Activated CD4-positive, alpha-beta memory T cell treated with anti-CD3 and anti-CD28 coated beads for 36 hours (primary cell): ENCODE measurements around the gene ANTXR2. TPM values are rescaled to one million over a fixed set of nuclear protein-coding genes. Genes with fewer than 3 reads are reported as not detected.
A peak's percentile ranks its signal among the peaks of the same experiment; 100 is the strongest.

Source experiments
- CTCF ChIA-PET: fragments of 350-600 bp; sonication (Branson Sonifier 250); formaldehyde crosslinking; loops from one replicate; lab custom pipeline; 2021; ENCODE audit warnings: antibody characterized with exemption, inconsistent platforms; lab: Charles Lee
- POLR2A ChIA-PET: fragments of 350-600 bp; sonication (Branson Sonifier 250); formaldehyde crosslinking; loops from one replicate; lab custom pipeline; 2021; ENCODE audit warnings: antibody characterized with exemption; lab: Charles Lee
- DNase-seq: peaks from one replicate; pipeline ENCODE4 v3.0.0-alpha.2; 2020
- H3K27ac Mint-ChIP-seq: one replicate; pipeline ENCODE4 v1.8.0; 2021; ENCODE audit warnings: mixed read lengths
- H3K27me3 Mint-ChIP-seq: one replicate; pipeline ENCODE4 v1.8.0; 2021; ENCODE audit warnings: mixed read lengths
- H3K36me3 Mint-ChIP-seq: one replicate; pipeline ENCODE4 v1.8.0; 2021; ENCODE audit warnings: mixed read lengths
- H3K4me1 Mint-ChIP-seq: one replicate; pipeline ENCODE4 v1.8.0; 2021; ENCODE audit warnings: low read depth, mixed read lengths
- H3K4me3 Mint-ChIP-seq: one replicate; pipeline ENCODE4 v1.8.0; 2021; ENCODE audit warnings: mild to moderate bottlenecking, mixed read lengths
- H3K9me3 Mint-ChIP-seq: one replicate; pipeline ENCODE4 v1.8.0; 2021; ENCODE audit warnings: mixed read lengths
- intact Hi-C: fragments of 100-400 bp; cut with micrococcal nuclease; formaldehyde crosslinking; loops from one replicate; pipeline ENCODE4 v1.15.1; 2023
- total RNA-seq, 2 experiments: library from RNA; stranded (reverse); gene quantifications; one replicate each; pipeline ENCODE4 v1.2.3, GENCODE V29; 2021

The ANTXR2 gene
- total RNA-seq, 2 experiments from 2014 or later = 12.6 to 14.4 TPM

DNA sequence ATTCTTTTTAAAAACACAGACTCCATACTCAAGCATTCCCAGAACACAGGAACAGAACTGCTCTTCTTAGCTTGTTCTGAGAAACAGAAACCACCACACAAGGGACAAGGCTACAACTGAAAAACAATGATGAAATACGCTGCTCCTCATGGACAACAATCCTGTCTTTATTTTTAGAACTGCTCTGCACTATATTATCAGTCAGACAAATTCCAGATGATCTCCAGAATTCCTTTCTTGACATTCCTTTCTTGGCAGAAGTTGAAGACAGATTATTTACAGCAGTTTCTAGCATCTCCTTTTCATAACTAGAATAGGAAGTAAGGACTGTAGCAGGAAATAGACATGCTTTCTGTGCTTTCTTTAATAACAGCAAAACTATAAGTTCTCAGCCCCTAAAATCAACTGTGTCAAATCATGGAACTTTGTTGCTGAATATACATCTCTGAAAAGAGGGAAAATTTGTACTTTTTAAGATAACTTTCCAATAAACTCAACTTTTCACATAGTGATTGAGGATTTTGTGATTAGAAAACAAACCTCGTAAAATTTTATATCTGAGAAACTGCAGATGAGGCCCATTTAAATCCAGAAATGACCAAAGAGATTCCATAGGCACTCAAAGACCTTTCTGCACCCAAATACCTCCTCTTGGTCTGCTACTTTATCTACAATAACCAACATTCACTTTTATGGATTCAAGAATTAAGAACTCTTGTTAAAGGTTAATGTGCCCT lies 35.9 kb downstream of the ANTXR2 start:
- Mint-ChIP-seq H3K4me1 (peaks cover 54% of the 10 kb centered on the region), H3K27ac (peak overlapping the region; percentile 89), H3K9me3 (no peaks in the 10 kb centered on the region), H3K36me3 (peaks cover 16% of the 10 kb centered on the region), H3K27me3 (no peaks in the 10 kb centered on the region), H3K4me3 (peak overlapping the region; percentile 58)
- POLR2A ChIA-PET = no interaction called here
- no peak for DNase-seq
- CTCF ChIA-PET = interaction anchor here (0.6 to 0.9 kb wide), 2 partner anchors 165 to 1085 kb away, joined by 3 read pairs; no protein-coding TSS in a partner anchor
- intact Hi-C loops = loop anchor here (1.0 to 2.0 kb wide), 2 partner anchors 21 to 34 kb away; no protein-coding TSS in a partner anchor

- Mint-ChIP-seq H3K4me1 (peaks cover 52% of the 10 kb centered on the region), H3K36me3 (peaks cover 12% of the 10 kb centered on the region), H3K4me3 (no peak overlapping the region), H3K9me3 (no peaks in the 10 kb centered on the region), H3K27ac (peak overlapping the region; percentile 89), H3K27me3 (no peaks in the 10 kb centered on the region)
- CTCF ChIA-PET = interaction anchor here (0.9 to 1.3 kb wide), 4 partner anchors 11 to 166 kb away, joined by 3 to 6 read pairs (median 3); no protein-coding TSS in a partner anchor
- DNase-seq = no peak
- POLR2A ChIA-PET = interaction anchor here (1.0 kb wide), 1 partner anchor 36 kb away, joined by 6 read pairs; the partner anchor contains the start of gene ANTXR2
- intact Hi-C loops = loop anchor here (1.0 to 2.0 kb wide), 2 partner anchors 22 to 34 kb away; no protein-coding TSS in a partner anchor
These were observed 36.7 kb downstream of the ANTXR2 start for GRCh38 chr4:80036306-80036705.

DNA sequence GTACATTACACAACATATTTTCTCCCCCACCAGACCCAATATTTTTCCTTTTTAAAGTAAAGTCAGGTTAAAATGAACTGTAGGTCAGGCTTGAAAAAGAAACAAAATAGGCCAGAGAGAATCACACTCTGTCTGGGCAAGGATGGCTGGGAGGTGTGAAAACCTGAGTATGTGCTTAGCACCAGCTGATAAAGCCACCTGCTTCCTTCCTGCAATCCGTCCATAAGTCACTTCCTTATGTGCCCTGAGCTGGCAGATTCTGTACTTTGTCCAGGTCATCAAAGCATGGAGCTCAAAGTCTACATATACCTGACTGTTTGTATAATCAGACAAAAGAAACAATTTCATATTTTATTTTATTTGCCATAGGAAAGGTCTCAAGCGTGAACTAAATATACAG lies 37.7 kb downstream of the ANTXR2 start:
- Mint-ChIP-seq H3K36me3 (peaks cover 18% of the 10 kb centered on the region), H3K4me1 (peaks cover 54% of the 10 kb centered on the region), H3K4me3 (no peak overlapping the region), H3K9me3 (no peaks in the 10 kb centered on the region), H3K27me3 (no peaks in the 10 kb centered on the region), H3K27ac (peak overlapping the region; percentile 35)
- CTCF ChIA-PET = interaction anchor here (0.9 to 1.3 kb wide), 4 partner anchors 10 to 148 kb away, joined by 3 to 6 read pairs (median 3); no protein-coding TSS in a partner anchor
- peak; percentile 33 for DNase-seq
- intact Hi-C loops = no loop called here
- POLR2A ChIA-PET = interaction anchor here (1.0 kb wide), 1 partner anchor 37 kb away, joined by 6 read pairs; the partner anchor contains the start of gene ANTXR2

GRCh38 chr4:80033581-80033980 lies 39.4 kb downstream of the ANTXR2 start:
- no peaks in the 10 kb centered on the region for H3K27me3 Mint-ChIP-seq
- intact Hi-C loops = no loop called here
- CTCF ChIA-PET = interaction anchor here (1.1 to 1.4 kb wide), 2 partner anchors 14 to 24 kb away, joined by 3 to 5 read pairs; no protein-coding TSS in a partner anchor

DNA sequence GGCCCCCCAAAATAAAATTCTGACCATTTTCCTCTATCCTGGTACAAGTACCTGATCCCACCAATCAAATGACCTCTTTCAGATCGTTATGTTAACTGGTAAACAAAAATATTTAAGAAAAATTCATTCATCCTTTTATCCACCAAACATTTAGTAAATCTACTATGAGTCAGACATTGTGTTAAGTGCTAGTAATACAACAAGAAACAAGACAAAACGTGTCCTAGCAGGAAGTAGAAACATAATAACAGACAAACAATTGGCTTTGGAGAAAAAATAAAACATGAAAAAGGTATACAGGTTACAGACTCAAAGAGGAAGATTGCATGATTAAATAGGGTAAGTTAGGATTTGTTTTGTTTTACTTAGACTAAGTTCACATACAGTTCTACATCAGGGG lies 43.7 kb downstream of the ANTXR2 start:
- H3K9me3 Mint-ChIP-seq = no peaks in the 10 kb centered on the region
- H3K36me3 Mint-ChIP-seq = peaks cover 19% of the 10 kb centered on the region
- peaks cover 18% of the 10 kb centered on the region for H3K4me1 Mint-ChIP-seq
- no peaks in the 10 kb centered on the region for H3K27me3 Mint-ChIP-seq
- DNase-seq = no peak
- no peak overlapping the region for H3K27ac Mint-ChIP-seq
- intact Hi-C loops = no loop called here
- POLR2A ChIA-PET = no interaction called here
- no peak overlapping the region for H3K4me3 Mint-ChIP-seq
- CTCF ChIA-PET = no interaction called here

More at GRCh38 chr4:80033581-80033980, 39.4 kb downstream of the ANTXR2 start:
- DNase-seq = no peak
- POLR2A ChIA-PET = no interaction called here
- Mint-ChIP-seq H3K9me3 (no peaks in the 10 kb centered on the region), H3K36me3 (peaks cover 13% of the 10 kb centered on the region), H3K4me3 (no peak overlapping the region), H3K27ac (no peak overlapping the region), H3K4me1 (peaks cover 42% of the 10 kb centered on the region)

DNA sequence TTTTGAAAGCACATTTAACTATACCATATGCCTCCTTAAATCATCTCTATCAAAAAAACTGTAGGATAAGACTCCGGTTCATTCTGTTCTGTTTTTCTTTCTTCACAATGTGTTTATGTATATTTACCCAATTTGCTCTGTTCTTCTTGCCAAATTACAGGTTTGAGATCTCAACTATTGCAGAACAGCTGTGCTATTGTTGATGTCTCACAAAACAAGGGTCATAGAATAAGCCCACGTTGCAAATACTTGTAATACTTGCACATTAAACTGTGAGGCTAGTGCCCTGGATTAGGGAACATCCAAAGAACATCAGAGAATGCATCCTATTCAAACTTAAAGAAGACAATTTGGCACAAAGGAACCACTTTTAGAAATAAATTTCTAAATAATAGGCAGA lies 45.4 kb downstream of the ANTXR2 start:
- CTCF ChIA-PET = no interaction called here
- intact Hi-C loops = no loop called here
- Mint-ChIP-seq H3K36me3 (peaks cover 20% of the 10 kb centered on the region), H3K27me3 (no peaks in the 10 kb centered on the region), H3K9me3 (no peaks in the 10 kb centered on the region), H3K4me3 (no peak overlapping the region), H3K4me1 (peaks cover 17% of the 10 kb centered on the region), H3K27ac (no peak overlapping the region)
- DNase-seq = no peak
- POLR2A ChIA-PET = no interaction called here

DNA sequence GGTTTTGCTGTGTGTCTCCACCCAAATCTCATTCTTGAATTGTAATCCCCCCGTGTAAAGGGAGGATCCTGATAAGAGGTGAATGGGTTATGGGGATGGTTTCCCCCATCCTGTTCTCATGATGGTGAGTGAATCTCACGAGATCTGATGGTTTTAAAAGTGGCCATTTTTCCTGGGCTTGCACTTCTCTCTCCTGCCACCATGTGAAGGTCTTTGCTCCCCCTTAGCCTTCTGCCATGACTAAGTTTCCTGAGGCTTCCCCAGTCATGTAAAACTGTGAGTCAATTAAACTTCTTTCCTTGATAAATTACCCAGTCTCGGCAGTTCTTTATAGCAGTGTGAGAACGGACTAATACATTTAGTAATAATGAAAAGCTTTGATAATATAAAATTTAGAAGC lies 46.9 kb downstream of the ANTXR2 start:
- POLR2A ChIA-PET = no interaction called here
- H3K4me1 Mint-ChIP-seq = peaks cover 21% of the 10 kb centered on the region
- no peak overlapping the region for H3K4me3 Mint-ChIP-seq
- no peaks in the 10 kb centered on the region for H3K9me3 Mint-ChIP-seq
- CTCF ChIA-PET = interaction anchor here (1.4 kb wide), 1 partner anchor 190 kb away, joined by 4 read pairs; no protein-coding TSS in a partner anchor
- DNase-seq = no peak
- H3K36me3 Mint-ChIP-seq = peaks cover 20% of the 10 kb centered on the region
- H3K27me3 Mint-ChIP-seq = no peaks in the 10 kb centered on the region
- no peak overlapping the region for H3K27ac Mint-ChIP-seq
- intact Hi-C loops = no loop called here

- H3K27me3 Mint-ChIP-seq = no peaks in the 10 kb centered on the region
- no peak for DNase-seq
- intact Hi-C loops = no loop called here
- H3K4me1 Mint-ChIP-seq = peaks cover 18% of the 10 kb centered on the region
- H3K36me3 Mint-ChIP-seq = peaks cover 14% of the 10 kb centered on the region
- ChIA-PET POLR2A (no interaction called here), CTCF (no interaction called here)
- H3K27ac Mint-ChIP-seq = no peak overlapping the region
- H3K4me3 Mint-ChIP-seq = no peak overlapping the region
- H3K9me3 Mint-ChIP-seq = no peaks in the 10 kb centered on the region
These were observed 48.7 kb downstream of the ANTXR2 start for GRCh38 chr4:80024335-80024734.

GRCh38 chr4:80022282-80022681 lies 50.7 kb downstream of the ANTXR2 start:
- Mint-ChIP-seq H3K27ac (no peak overlapping the region), H3K9me3 (no peaks in the 10 kb centered on the region), H3K36me3 (peaks cover 17% of the 10 kb centered on the region), H3K4me1 (peaks cover 18% of the 10 kb centered on the region), H3K27me3 (no peaks in the 10 kb centered on the region), H3K4me3 (no peak overlapping the region)
- POLR2A ChIA-PET = interaction anchor here (1.5 kb wide), 1 partner anchor 12 kb away, joined by 3 read pairs; no protein-coding TSS in a partner anchor
- DNase-seq = no peak
- CTCF ChIA-PET = interaction anchor here (1.6 kb wide), 1 partner anchor 180 kb away, joined by 4 read pairs; no protein-coding TSS in a partner anchor
- intact Hi-C loops = no loop called here

GRCh38 chr4:80017125-80017854 lies 55.7 kb downstream of the ANTXR2 start:
- peak; percentile 16 for DNase-seq
- Mint-ChIP-seq H3K4me1 (peaks cover 4% of the 10 kb centered on the region), H3K36me3 (peaks cover 5% of the 10 kb centered on the region), H3K4me3 (no peak overlapping the region), H3K27me3 (no peaks in the 10 kb centered on the region), H3K27ac (no peak overlapping the region), H3K9me3 (no peaks in the 10 kb centered on the region)
- intact Hi-C loops = loop anchor here (1.0 kb wide), 2 partner anchors 9 to 41 kb away; no protein-coding TSS in a partner anchor
- POLR2A ChIA-PET = interaction anchor here (0.9 to 1.5 kb wide), 3 partner anchors 10 to 155 kb away, joined by 3 to 6 read pairs (median 5); partner anchors contain the start of gene ANTXR2
- CTCF ChIA-PET = interaction anchor here (0.7 to 1.7 kb wide), 5 partner anchors 10 to 166 kb away, joined by 3 to 6 read pairs (median 4); no protein-coding TSS in a partner anchor

- no peaks in the 10 kb centered on the region for H3K27me3 Mint-ChIP-seq
- DNase-seq = no peak
- intact Hi-C loops = no loop called here
- no peaks in the 10 kb centered on the region for H3K9me3 Mint-ChIP-seq
- ChIA-PET CTCF (interaction anchor here (1.3 to 1.4 kb wide), 2 partner anchors 19 to 167 kb away, joined by 4 to 6 read pairs; no protein-coding TSS in a partner anchor), POLR2A (interaction anchor here (1.3 to 1.5 kb wide), 2 partner anchors 9 to 56 kb away, joined by 5 to 6 read pairs; partner anchors contain the start of gene ANTXR2)
- H3K4me1 Mint-ChIP-seq = peaks cover 5% of the 10 kb centered on the region
- H3K27ac Mint-ChIP-seq = no peak overlapping the region
- H3K36me3 Mint-ChIP-seq = peaks cover 5% of the 10 kb centered on the region
- no peak overlapping the region for H3K4me3 Mint-ChIP-seq
These were observed 56.5 kb downstream of the ANTXR2 start for GRCh38 chr4:80016506-80016905.
